Forelimb muscle (tissue), 1 donor: ENCODE results near the gene ADGRD1. TPM values are rescaled to one million over a fixed set of nuclear protein-coding genes. Genes with fewer than 3 reads are reported as not detected.

Source experiments
- polyA plus RNA-seq: library from polyadenylated mRNA; unstranded; fragments of 120-200 nt; gene quantifications from one replicate; pipeline ENCODE4 v1.2.1, GENCODE V29; 2013; ENCODE audit not compliant: insufficient read length

ADGRD1 gene
- polyA plus RNA-seq, 1 donor: 9.5 TPM

Other genes with a start within 250 kb of the ADGRD1 start
- 1.0 TPM for gene RIMBP2, start 237.6 kb upstream of the ADGRD1 start, polyA plus RNA-seq
- 14.6 TPM for gene STX2, start 114.7 kb upstream of the ADGRD1 start, polyA plus RNA-seq
- gene RAN, start 81.8 kb upstream of the ADGRD1 start, polyA plus RNA-seq: 380 TPM